ENCODE data around the gene CDV3. TPM values are rescaled to one million over a fixed set of nuclear protein-coding genes. Genes with fewer than 3 reads are reported as not detected.
"Not testable (repeated sequence)": the region's sequence is repeated elsewhere in the genome, so short reads cannot be mapped to it uniquely, and the experiment has no call there.

CDV3 gene
- total RNA-seq, 2 donors from 2014 or later = 126 to 142 TPM

DNA sequence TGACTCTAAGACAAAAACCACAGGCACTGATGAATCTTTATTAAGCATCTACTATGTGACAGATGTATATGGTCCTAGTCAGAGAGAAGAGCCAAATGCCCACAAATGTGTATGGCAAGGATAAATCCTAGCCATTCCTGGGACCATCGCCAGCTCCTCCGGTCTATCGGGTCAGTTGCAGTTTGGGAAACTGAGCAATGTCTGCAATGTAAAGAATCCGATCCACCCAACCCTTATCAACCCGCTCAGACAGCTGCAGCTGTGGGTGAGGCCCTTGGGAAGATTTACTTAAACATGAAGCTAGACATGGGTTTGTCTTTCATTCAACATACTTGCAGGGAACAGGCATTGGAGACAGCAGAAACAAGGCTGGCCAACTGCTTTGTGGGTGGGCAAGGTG, 40.5 kb upstream of the CDV3 start:
- intact Hi-C loops (cut with DNase I) = no loop called here
- Histone ChIP-seq H3K27ac (no peak overlapping the region), H3K36me3 (no peaks in the 10 kb centered on the region), H3K27me3 (no peaks in the 10 kb centered on the region), H3K9me3 (no peaks in the 10 kb centered on the region), H3K4me1 (no peaks in the 10 kb centered on the region), H3K9ac (ENCODE audit: low read depth in 2 of 2, low read length in 2 of 2) (no peak overlapping the region), H3K4me3 (no peak overlapping the region)
- no peak for DNase-seq
- TF ChIP-seq, protein P1, sequence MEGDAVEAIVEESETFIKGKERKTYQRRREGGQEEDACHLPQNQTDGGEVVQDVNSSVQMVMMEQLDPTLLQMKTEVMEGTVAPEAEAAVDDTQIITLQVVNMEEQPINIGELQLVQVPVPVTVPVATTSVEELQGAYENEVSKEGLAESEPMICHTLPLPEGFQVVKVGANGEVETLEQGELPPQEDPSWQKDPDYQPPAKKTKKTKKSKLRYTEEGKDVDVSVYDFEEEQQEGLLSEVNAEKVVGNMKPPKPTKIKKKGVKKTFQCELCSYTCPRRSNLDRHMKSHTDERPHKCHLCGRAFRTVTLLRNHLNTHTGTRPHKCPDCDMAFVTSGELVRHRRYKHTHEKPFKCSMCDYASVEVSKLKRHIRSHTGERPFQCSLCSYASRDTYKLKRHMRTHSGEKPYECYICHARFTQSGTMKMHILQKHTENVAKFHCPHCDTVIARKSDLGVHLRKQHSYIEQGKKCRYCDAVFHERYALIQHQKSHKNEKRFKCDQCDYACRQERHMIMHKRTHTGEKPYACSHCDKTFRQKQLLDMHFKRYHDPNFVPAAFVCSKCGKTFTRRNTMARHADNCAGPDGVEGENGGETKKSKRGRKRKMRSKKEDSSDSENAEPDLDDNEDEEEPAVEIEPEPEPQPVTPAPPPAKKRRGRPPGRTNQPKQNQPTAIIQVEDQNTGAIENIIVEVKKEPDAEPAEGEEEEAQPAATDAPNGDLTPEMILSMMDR (IDR thresholded peaks at IDR 0.05) = no peak

DNA sequence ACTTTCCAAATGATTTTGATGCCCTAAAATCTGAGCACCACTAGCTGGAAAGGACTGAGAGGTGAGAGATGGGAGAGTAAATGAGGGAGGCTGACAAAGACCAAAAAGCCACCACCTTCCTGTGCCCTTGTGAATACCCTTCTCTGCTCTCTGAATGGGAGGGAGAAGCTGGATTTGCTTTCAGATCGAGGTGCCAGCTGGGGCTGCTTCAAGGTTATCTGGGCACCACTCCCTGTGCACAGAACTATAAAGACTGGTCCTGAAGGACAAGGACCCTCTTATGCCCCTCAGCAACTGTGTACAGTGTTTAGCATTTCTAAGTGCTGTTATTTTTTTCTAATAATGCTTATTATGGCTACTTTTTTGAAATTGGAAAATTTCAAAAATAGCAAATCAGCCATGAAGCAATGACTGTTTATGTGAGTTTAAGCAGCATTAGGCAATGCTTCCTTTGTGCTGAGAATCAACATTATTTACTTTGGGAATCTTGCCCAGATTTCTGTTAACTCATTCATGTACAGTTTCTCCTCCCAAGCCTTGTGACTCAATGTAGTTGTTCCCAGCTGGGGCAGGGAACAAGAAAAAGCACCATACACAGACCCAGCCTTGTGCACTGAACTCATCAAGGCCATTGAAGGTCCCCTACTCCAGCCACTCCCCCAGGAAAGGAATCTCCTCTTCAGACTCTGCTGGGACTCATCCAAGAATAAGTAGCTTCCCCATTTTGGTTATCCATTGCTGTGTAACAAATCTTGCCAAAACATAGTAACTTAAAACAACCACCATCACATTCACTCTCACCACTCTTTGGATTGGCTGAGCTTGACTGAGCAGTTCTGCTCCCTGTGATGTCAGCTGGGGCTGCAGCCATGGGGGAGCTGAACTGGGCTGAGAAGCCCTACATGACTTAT, 37.3 kb upstream of the CDV3 start:
- DNase-seq = peak; percentile 61
- H3K36me3 ChIP-seq = no peaks in the 10 kb centered on the region
- H3K4me1 ChIP-seq = no peaks in the 10 kb centered on the region
- H3K27me3 ChIP-seq = no peaks in the 10 kb centered on the region
- H3K9me3 ChIP-seq = no peaks in the 10 kb centered on the region
- no peak overlapping the region for H3K4me3 ChIP-seq
- intact Hi-C loops (cut with DNase I) = no loop called here
- TF ChIP-seq, protein P1 (IDR thresholded peaks at IDR 0.05) = no peak
- H3K9ac ChIP-seq (ENCODE audit: low read depth in 2 of 2, low read length in 2 of 2) = peak overlapping the region in 1 of 2 donors; percentile 42
- H3K27ac ChIP-seq = peak overlapping the region; percentile 65

DNA sequence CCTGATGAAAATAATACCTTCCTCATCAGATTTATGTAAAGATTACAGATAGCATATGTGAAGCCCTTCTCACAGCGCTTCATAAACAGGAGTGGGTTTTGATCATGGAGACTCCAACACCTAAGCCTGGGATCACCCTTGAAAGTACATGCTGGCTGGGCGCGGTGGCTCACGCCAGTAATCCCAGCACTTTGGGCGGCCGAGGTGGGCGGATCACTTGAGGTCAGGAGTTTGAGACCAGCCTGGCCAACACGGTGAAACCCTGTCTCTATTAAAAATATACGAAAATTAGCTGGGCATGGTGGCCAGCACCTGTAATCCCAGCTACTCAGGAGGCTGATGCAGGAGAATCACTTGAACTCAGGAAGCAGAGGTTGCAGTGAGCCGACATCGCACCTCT, 36.4 kb upstream of the CDV3 start:
- intact Hi-C loops (cut with DNase I); H3K27ac ChIP-seq; DNase-seq: not testable (repeated sequence)

DNA sequence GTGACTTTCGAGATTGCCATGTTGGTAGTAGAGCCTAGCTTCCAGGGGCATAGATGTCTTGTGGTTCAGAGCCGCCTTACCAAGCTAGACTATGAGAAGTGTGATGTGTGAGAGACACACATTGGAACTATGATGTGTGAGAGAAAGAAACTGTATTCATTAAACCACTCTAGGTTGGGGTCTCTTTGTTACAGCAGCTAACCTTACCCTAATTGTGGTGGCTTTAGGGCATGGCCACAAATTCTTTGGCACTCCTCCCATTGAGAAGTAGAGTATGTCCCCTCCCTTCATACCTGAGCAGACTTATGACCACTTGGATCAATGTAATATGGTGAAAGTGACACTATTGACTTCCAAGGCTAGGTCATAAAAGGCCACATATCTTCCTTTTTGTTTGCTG, 35.3 kb upstream of the CDV3 start:
- H3K27me3 ChIP-seq = no peaks in the 10 kb centered on the region
- H3K4me1 ChIP-seq = no peaks in the 10 kb centered on the region
- no peak overlapping the region for H3K27ac ChIP-seq
- no peaks in the 10 kb centered on the region for H3K9me3 ChIP-seq
- H3K4me3 ChIP-seq = no peak overlapping the region
- no peak for DNase-seq
- H3K36me3 ChIP-seq = no peaks in the 10 kb centered on the region
- H3K9ac ChIP-seq (ENCODE audit: low read depth in 2 of 2, low read length in 2 of 2) = no peak overlapping the region
- intact Hi-C loops (cut with DNase I) = no loop called here
- TF ChIP-seq, protein P1 (IDR thresholded peaks at IDR 0.05) = no peak

More for the DNA sequence above, 36.4 kb upstream of the CDV3 start:
- H3K36me3 ChIP-seq; H3K27me3 ChIP-seq; H3K4me1 ChIP-seq; H3K9ac ChIP-seq (ENCODE audit: low read depth in 2 of 2, low read length in 2 of 2); H3K9me3 ChIP-seq; H3K4me3 ChIP-seq: not testable (repeated sequence)

DNA sequence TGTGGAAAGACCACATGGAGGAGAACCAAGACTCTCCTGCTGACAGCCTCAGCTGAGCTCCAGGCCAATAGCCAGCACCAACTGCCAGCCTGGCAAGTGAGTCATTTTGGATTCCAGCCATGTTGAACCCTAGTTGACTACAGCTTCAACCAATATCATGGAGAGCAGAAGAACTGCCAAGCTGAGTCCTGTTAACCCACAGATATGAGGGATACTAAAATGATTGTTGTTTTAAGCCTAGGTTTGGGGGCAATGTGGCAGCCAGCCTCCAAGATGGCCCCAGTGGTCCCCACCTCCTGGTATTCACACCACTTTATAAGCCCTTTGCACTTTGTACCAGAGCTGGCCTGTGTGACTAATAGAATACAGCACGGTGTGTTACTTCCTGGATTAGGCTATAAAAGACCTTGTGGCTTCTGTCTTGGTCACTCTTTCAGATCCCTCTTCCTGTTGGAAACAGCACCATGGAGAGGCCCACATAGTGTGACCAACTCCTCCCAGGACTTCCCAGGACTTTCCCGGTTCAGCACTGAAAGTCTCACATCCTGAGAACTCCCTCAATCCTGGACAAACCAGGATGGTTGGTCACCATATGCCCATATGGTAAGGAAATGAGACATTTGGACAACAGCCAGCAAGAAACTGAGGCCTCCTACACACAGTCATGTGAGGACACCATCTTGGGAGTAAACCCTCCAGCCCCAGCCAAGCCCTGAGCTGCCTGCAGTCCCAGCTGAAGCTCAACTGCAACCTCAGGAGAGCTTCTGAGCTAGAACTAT, 32.4 kb upstream of the CDV3 start:
- Histone ChIP-seq H3K27ac (peak overlapping the region; percentile 60), H3K9me3 (no peaks in the 10 kb centered on the region), H3K4me1 (no peaks in the 10 kb centered on the region), H3K9ac (ENCODE audit: low read depth in 2 of 2, low read length in 2 of 2) (no peak overlapping the region), H3K27me3 (no peaks in the 10 kb centered on the region), H3K36me3 (no peaks in the 10 kb centered on the region), H3K4me3 (no peak overlapping the region)
- peak; percentile 66 for DNase-seq
- TF ChIP-seq, protein P1 (IDR thresholded peaks at IDR 0.05) = no peak
- intact Hi-C loops (cut with DNase I) = no loop called here

Measured in colonic mucosa (tissue), 4 donors.